AG08396 (cell line): ENCODE measurements around the gene OSBPL2.

ENCODE experiments used
- DNase-seq: peaks from one replicate; pipeline ENCODE4 v3.0.0; 2012; ENCODE audit warnings: low spot score, mixed read lengths

The OSBPL2 gene

GRCh38 chr20:62285722-62286121 lies 47.4 kb downstream of the OSBPL2 start:
- no peak for DNase-seq

GRCh38 chr20:62286493-62287064 lies 48.3 kb downstream of the OSBPL2 start:
- DNase-seq: no peak

GRCh38 chr20:62287129-62287528 lies 48.8 kb downstream of the OSBPL2 start:
- DNase-seq: no peak

- DNase-seq: no peak
These were observed 49.6 kb downstream of the OSBPL2 start for GRCh38 chr20:62287759-62288534.

GRCh38 chr20:62288535-62289105 lies 50.3 kb downstream of the OSBPL2 start:
- no peak for DNase-seq

- DNase-seq: no peak
These were observed 50.8 kb downstream of the OSBPL2 start for GRCh38 chr20:62289131-62289530.

- no peak for DNase-seq
These were observed 51.6 kb downstream of the OSBPL2 start for GRCh38 chr20:62289898-62290297.

- DNase-seq: no peak
These were observed 53.1 kb downstream of the OSBPL2 start for GRCh38 chr20:62291251-62292066.

- DNase-seq: no peak
These were observed 53.8 kb downstream of the OSBPL2 start for GRCh38 chr20:62292108-62292507.

GRCh38 chr20:62293111-62293784 lies 54.9 kb downstream of the OSBPL2 start:
- no peak for DNase-seq

- no peak for DNase-seq
These were observed 55.6 kb downstream of the OSBPL2 start for GRCh38 chr20:62293946-62294345.

GRCh38 chr20:62294516-62294915 lies 56.2 kb downstream of the OSBPL2 start:
- no peak for DNase-seq

- no peak for DNase-seq
These were observed 58.6 kb downstream of the OSBPL2 start for GRCh38 chr20:62296724-62297448.

- no peak for DNase-seq
These were observed 59.3 kb downstream of the OSBPL2 start for GRCh38 chr20:62297449-62298227.

GRCh38 chr20:62298577-62299249 lies 60.4 kb downstream of the OSBPL2 start:
- DNase-seq: no peak

GRCh38 chr20:62299666-62300236 lies 61.4 kb downstream of the OSBPL2 start:
- no peak for DNase-seq

GRCh38 chr20:62300319-62300718 lies 62.0 kb downstream of the OSBPL2 start:
- no peak for DNase-seq

- no peak for DNase-seq
These were observed 62.9 kb downstream of the OSBPL2 start for GRCh38 chr20:62301111-62301668.

GRCh38 chr20:62301773-62302340 lies 63.5 kb downstream of the OSBPL2 start:
- DNase-seq: peak; percentile 94
